ENCODE measurements around the gene VLDLR.
"Not testable (repeated sequence)": the region's sequence is repeated elsewhere in the genome, so short reads cannot be mapped to it uniquely, and the experiment has no call there.

The VLDLR gene

GRCh38 chr9:2664174-2665065 is 42.8 kb downstream of the VLDLR start:
- DNase-seq: no peak

- DNase-seq: no peak
These were observed 45.0 kb downstream of the VLDLR start for GRCh38 chr9:2666569-2666968.

- DNase-seq: no peak
These were observed 51.6 kb downstream of the VLDLR start for GRCh38 chr9:2673161-2673560.

- no peak for DNase-seq
These were observed 52.7 kb downstream of the VLDLR start for GRCh38 chr9:2674141-2674824.

- no peak for DNase-seq
These were observed 54.2 kb downstream of the VLDLR start for GRCh38 chr9:2675834-2676233.

- DNase-seq: no peak
These were observed 54.9 kb downstream of the VLDLR start for GRCh38 chr9:2676466-2676865.

- DNase-seq: no peak
These were observed 56.6 kb downstream of the VLDLR start for GRCh38 chr9:2677915-2678889.

- no peak for DNase-seq
These were observed 57.4 kb downstream of the VLDLR start for GRCh38 chr9:2679011-2679410.

GRCh38 chr9:2681981-2682380 is 60.4 kb downstream of the VLDLR start:
- DNase-seq: no peak

GRCh38 chr9:2686911-2687310 is 65.3 kb downstream of the VLDLR start:
- DNase-seq: no peak

GRCh38 chr9:2688636-2689035 is 67.0 kb downstream of the VLDLR start:
- no peak for DNase-seq

GRCh38 chr9:2691212-2691611 is 69.6 kb downstream of the VLDLR start:
- no peak for DNase-seq

GRCh38 chr9:2691626-2692025 is 70.0 kb downstream of the VLDLR start:
- no peak for DNase-seq

GRCh38 chr9:2693056-2693455 is 71.5 kb downstream of the VLDLR start:
- DNase-seq: no peak

- DNase-seq: no peak
These were observed 75.9 kb downstream of the VLDLR start for GRCh38 chr9:2697492-2697891.

- no peak for DNase-seq
These were observed 78.8 kb downstream of the VLDLR start for GRCh38 chr9:2700398-2700797.

- no peak for DNase-seq
These were observed 79.4 kb downstream of the VLDLR start for GRCh38 chr9:2700909-2701550.

GRCh38 chr9:2704504-2704903 is 82.9 kb downstream of the VLDLR start:
- no peak for DNase-seq

GRCh38 chr9:2707256-2707655 is 85.7 kb downstream of the VLDLR start:
- DNase-seq: not testable (repeated sequence)

Measured in T1000 (cell line).